Stimulated activated CD8-positive, alpha-beta memory T cell treated with anti-CD3 and anti-CD28 coated beads, Interleukin-2, amount 100 ng/mL, for 48 hours (primary cell): ENCODE measurements around the gene CDON.

Experiments
- DNase-seq, 2 donors: peaks; one replicate each; pipeline ENCODE4 v3.0.0-alpha.2; 2020; ENCODE audit warnings: low read depth in 2 of 2

The CDON gene

GRCh38 chr11:125944350-125945010 lies 118.2 kb downstream of the CDON start:
- no peak for DNase-seq

- no peak for DNase-seq
Observed at GRCh38 chr11:125943661-125944349, 118.9 kb downstream of the CDON start.

- DNase-seq: no peak
Observed at GRCh38 chr11:125942771-125943428, 119.8 kb downstream of the CDON start.

GRCh38 chr11:125941619-125942611 lies 120.8 kb downstream of the CDON start:
- peak; percentile 16 to 40 for DNase-seq

- DNase-seq: no peak
Observed at GRCh38 chr11:125941267-125941618, 121.4 kb downstream of the CDON start.

- DNase-seq: no peak
Observed at GRCh38 chr11:125940145-125940544, 122.5 kb downstream of the CDON start.

GRCh38 chr11:125939081-125939521 lies 123.6 kb downstream of the CDON start:
- DNase-seq: no peak

- DNase-seq: no peak
Observed at GRCh38 chr11:125938418-125938817, 124.2 kb downstream of the CDON start.

- no peak for DNase-seq
Observed at GRCh38 chr11:125935618-125936199, 127.0 kb downstream of the CDON start.

GRCh38 chr11:125935056-125935455 lies 127.6 kb downstream of the CDON start:
- DNase-seq: no peak

- DNase-seq: no peak
Observed at GRCh38 chr11:125934473-125934872, 128.2 kb downstream of the CDON start.

GRCh38 chr11:125933030-125933813 lies 129.4 kb downstream of the CDON start:
- DNase-seq: peak; percentile 29 to 38

- no peak for DNase-seq
Observed at GRCh38 chr11:125932301-125932700, 130.4 kb downstream of the CDON start.

GRCh38 chr11:125931668-125932067 lies 131.0 kb downstream of the CDON start:
- DNase-seq: no peak

- DNase-seq: no peak
Observed at GRCh38 chr11:125931116-125931515, 131.6 kb downstream of the CDON start.

GRCh38 chr11:125930076-125930450 lies 132.6 kb downstream of the CDON start:
- DNase-seq: no peak

- DNase-seq: no peak
Observed at GRCh38 chr11:125929445-125930075, 133.1 kb downstream of the CDON start.

GRCh38 chr11:125926682-125927081 lies 136.0 kb downstream of the CDON start:
- no peak for DNase-seq

- no peak for DNase-seq
Observed at GRCh38 chr11:125925804-125926203, 136.9 kb downstream of the CDON start.

GRCh38 chr11:125925247-125925740 lies 137.4 kb downstream of the CDON start:
- no peak for DNase-seq
